ENCODE data around the gene CYB5B. TPM values are rescaled to one million over a fixed set of nuclear protein-coding genes. Genes with fewer than 3 reads are reported as not detected.

The CYB5B gene
- total RNA-seq, 4 donors from 2014 or later: 40.4 to 61.5 (median 50.4) TPM

- H3K4me1 ChIP-seq: no peaks in the 10 kb centered on the region
- no peaks in the 10 kb centered on the region for H3K36me3 ChIP-seq
- no peak for DNase-seq
- no peaks in the 10 kb centered on the region for H3K9me3 ChIP-seq
- no peaks in the 10 kb centered on the region for H3K27me3 ChIP-seq
- no peak overlapping the region for H3K4me3 ChIP-seq (replicated peaks in 1 of 3)
- TF ChIP-seq CTCF (IDR thresholded peaks at IDR 0.05): no peak
- no peak overlapping the region for H3K27ac ChIP-seq
- WGBS, 2 donors: 93 to 94% methylated on average over 4 of the region's 4 CpGs
- intact Hi-C loops (cut with DNase I): no loop called here
Observed at GRCh38 chr16:69500496-69500895, 76.1 kb downstream of the CYB5B start.

GRCh38 chr16:69501956-69502745 lies 77.7 kb downstream of the CYB5B start:
- no peak for DNase-seq
- no peaks in the 10 kb centered on the region for H3K9me3 ChIP-seq
- H3K4me3 ChIP-seq (replicated peaks in 1 of 3): no peak overlapping the region
- 52 to 61% methylated on average over 4 of the region's 4 CpGs for WGBS, 2 donors
- H3K27me3 ChIP-seq: no peaks in the 10 kb centered on the region
- no peaks in the 10 kb centered on the region for H3K36me3 ChIP-seq
- intact Hi-C loops (cut with DNase I): no loop called here
- TF ChIP-seq CTCF (IDR thresholded peaks at IDR 0.05) (no peak), POLR2A (IDR thresholded peaks at IDR 0.05) (no peak)
- peaks cover 0 to 4% of the 10 kb centered on the region in 2 donors for H3K4me1 ChIP-seq
- H3K27ac ChIP-seq: no peak overlapping the region

GRCh38 chr16:69503244-69503643 lies 78.8 kb downstream of the CYB5B start:
- no peak for DNase-seq
- no peak overlapping the region for H3K27ac ChIP-seq
- TF ChIP-seq POLR2A (IDR thresholded peaks at IDR 0.05): no peak
- TF ChIP-seq CTCF (IDR thresholded peaks at IDR 0.05): no peak
- H3K27me3 ChIP-seq: no peaks in the 10 kb centered on the region
- peaks cover 0 to 4% of the 10 kb centered on the region in 2 donors for H3K4me1 ChIP-seq
- H3K36me3 ChIP-seq: no peaks in the 10 kb centered on the region
- WGBS, 2 donors: 93 to 100% methylated on average over 2 to 3 of the region's 4 CpGs
- intact Hi-C loops (cut with DNase I): no loop called here
- H3K4me3 ChIP-seq (replicated peaks in 1 of 3): no peak overlapping the region
- no peaks in the 10 kb centered on the region for H3K9me3 ChIP-seq

GRCh38 chr16:69508033-69508755 lies 83.8 kb downstream of the CYB5B start:
- H3K27me3 ChIP-seq: no peaks in the 10 kb centered on the region
- H3K4me3 ChIP-seq (replicated peaks in 1 of 3): no peak overlapping the region
- no peak for DNase-seq
- H3K36me3 ChIP-seq: no peaks in the 10 kb centered on the region
- TF ChIP-seq POLR2A (IDR thresholded peaks at IDR 0.05) (no peak), CTCF (IDR thresholded peaks at IDR 0.05) (no peak)
- H3K4me1 ChIP-seq: peaks cover 0 to 4% of the 10 kb centered on the region in 2 donors
- H3K27ac ChIP-seq: no peak overlapping the region
- 81 to 91% methylated on average over 4 of the region's 4 CpGs for WGBS, 2 donors
- no peaks in the 10 kb centered on the region for H3K9me3 ChIP-seq
- intact Hi-C loops (cut with DNase I): no loop called here

GRCh38 chr16:69509125-69509524 lies 84.7 kb downstream of the CYB5B start:
- no peak for DNase-seq
- WGBS, 2 donors: 89 to 91% methylated on average over 5 of the region's 5 CpGs
- Histone ChIP-seq H3K9me3 (no peaks in the 10 kb centered on the region), H3K27ac (no peak overlapping the region), H3K4me1 (peaks cover 0 to 4% of the 10 kb centered on the region in 2 donors), H3K27me3 (no peaks in the 10 kb centered on the region), H3K36me3 (no peaks in the 10 kb centered on the region), H3K4me3 (replicated peaks in 1 of 3) (no peak overlapping the region)
- TF ChIP-seq POLR2A (IDR thresholded peaks at IDR 0.05): no peak
- TF ChIP-seq CTCF (IDR thresholded peaks at IDR 0.05): no peak
- intact Hi-C loops (cut with DNase I): no loop called here

All from thyroid gland (tissue), 4 donors.